DMS79 (cell line): ENCODE data around the gene NRARP.

ENCODE experiments used
- DNase-seq: peaks from one replicate; lab custom pipeline; 2025; lab: John Stamatoyannopoulos, UW

NRARP gene

DNA sequence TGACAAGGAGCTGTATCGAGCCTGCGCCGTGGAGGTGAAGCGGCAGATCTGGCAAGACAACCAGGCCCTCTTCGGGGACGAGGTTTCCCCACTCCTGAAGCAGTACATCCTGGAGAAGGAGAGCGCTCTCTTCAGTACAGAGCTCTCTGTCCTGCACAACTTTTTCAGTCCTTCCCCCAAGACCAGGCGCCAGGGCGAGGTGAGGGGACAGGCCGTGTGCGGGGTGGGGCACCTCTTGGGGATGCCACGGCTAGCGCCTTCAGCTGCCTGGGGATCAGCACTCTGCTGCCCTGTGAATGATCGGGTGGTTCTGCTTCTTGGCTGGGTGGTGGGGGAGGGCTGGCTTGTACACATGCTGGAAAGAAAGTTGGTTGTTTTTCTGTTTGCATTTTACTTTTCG, 45.2 kb downstream of the NRARP start:
- DNase-seq, result no peak

DNA sequence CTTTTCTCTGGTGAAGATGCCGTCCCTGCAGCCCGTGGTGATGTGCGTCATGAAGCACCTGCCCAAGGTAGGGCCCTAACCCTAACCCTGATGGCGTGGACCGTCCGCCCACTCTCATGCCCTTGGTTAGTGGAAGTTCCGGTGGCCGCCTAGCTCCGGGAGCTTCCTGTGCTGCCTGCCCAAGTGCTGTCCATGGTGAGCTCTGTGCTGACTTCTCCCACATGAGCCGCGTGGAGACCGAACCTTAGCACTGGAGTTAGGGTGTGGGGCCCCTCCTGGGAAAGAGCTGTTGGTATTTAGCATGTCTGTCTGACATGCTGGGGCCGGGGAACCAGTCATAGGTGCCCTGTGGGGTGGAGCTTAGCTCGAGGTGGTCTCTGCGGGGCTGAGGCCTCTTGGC, 45.7 kb downstream of the NRARP start:
- no peak for DNase-seq

DNA sequence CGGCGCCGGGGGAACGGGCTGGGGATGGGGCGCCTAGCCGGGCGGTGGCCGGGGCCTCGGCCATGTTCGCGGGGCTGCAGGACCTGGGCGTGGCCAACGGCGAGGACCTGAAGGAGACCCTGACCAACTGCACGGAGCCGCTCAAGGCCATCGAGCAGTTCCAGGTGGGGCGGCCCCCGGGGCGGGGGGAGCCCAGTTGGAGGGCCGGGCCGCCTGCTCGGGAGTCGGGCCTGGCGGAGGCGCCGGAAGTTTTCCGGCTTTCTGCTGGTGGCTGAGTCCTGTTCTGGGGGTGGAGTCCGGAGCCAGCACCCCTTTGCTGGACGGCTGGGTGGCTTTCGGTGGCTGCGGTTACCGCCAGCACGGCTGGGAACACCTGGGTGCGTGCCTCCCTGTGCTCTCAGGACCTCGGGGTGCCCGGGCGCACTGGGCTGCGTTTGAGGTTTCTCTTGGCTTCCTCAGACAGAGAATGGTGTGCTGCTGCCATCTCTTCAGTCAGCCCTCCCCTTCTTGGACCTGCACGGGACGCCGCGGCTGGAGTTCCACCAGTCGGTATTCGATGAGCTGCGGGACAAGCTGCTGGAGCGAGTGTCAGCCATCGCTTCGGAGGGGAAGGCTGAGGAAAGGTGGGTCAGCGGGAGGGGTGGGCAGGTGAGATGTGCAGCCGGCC, 46.5 kb downstream of the NRARP start:
- DNase-seq, result peak; percentile 30

DNA sequence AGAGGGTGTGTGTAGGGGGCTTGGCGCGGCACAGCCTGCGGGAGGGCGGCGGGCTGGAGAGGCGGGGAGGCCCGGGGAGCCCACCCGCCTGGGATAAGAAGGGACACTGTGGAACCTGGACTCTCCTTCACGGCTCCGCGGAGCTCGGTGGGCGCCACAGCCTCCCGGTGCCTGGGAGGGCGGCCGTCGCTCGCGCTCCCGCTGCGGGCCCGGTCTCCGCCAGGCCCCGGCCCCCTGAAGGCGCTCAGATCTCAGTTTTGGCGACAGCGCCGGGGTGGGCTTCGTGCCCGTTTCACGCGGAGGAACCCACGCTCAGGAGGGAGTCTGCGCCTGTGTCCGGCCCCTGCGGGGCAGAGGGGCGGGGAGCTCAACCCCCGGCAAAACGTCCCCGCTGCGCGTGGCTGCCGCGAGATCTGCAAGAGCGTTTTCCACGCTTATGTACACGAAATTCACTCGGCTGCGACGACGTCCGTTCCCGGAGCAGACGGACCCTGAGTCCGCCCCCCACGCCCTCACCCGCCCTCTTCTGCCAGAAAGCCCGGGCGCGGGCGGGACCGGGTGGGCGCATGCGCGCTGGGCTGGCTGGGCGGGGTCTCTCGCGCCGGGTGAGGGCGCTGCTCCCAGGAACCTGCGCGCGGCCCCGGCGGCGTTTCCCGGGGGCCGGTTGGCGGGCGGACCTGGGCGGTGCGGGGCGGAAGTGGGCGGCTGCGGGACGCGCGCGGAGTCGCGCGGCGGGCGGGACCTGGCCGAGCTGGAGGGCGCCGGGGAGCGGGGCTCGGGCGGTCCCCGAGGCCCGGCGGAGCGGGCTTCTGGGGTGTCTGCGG, 47.2 kb downstream of the NRARP start, which contains the start of gene NELFB:
TSS of gene NELFB (plus strand) at position 704 of the 824 bp plus-strand sequence.
- peak; percentile 52 for DNase-seq

DNA sequence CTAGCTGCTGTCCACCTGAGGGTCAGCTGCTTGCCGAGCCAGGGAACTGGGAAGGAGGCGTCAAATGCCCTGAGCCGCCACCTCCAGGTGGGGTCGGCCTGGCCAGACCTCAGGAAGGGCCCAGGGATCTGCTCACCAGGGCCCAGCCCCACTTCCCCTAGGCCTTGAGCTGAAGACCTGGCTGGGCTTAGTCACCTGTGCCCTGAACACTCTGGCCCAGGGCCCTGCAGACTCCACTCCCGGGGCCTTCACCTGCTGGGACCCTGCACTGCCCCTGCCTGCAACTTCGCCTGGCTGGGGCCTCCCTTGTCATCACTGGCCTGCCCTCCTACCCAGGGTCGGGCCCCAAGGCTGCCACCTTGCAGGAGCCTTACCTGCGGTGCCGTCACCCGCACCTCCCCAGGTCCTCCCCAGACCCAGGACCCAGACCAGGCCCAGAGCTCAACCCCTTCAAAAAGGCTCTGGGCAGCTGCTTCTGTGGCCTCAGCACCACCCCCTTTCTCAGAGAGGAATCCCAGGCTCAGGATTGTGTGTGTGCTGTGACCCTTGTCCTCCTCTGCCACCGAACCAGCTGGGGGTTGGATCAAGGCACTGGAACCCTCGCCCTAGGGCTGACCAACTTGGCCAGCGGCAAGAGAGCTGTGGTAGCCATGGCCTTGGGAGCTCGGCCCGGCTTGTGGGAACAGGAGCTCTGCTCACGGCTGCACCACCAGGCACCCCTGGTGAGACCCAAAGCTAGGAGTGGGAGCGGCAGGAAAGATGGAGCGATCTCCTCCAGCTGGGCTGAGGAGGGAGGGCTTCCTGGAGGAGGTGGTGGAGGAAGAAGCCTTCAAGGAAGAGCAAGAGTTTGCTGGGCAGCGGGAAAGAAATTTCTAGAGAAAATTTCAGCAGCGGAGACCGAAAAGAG, 48.1 kb downstream of the NRARP start:
- no peak for DNase-seq

DNA sequence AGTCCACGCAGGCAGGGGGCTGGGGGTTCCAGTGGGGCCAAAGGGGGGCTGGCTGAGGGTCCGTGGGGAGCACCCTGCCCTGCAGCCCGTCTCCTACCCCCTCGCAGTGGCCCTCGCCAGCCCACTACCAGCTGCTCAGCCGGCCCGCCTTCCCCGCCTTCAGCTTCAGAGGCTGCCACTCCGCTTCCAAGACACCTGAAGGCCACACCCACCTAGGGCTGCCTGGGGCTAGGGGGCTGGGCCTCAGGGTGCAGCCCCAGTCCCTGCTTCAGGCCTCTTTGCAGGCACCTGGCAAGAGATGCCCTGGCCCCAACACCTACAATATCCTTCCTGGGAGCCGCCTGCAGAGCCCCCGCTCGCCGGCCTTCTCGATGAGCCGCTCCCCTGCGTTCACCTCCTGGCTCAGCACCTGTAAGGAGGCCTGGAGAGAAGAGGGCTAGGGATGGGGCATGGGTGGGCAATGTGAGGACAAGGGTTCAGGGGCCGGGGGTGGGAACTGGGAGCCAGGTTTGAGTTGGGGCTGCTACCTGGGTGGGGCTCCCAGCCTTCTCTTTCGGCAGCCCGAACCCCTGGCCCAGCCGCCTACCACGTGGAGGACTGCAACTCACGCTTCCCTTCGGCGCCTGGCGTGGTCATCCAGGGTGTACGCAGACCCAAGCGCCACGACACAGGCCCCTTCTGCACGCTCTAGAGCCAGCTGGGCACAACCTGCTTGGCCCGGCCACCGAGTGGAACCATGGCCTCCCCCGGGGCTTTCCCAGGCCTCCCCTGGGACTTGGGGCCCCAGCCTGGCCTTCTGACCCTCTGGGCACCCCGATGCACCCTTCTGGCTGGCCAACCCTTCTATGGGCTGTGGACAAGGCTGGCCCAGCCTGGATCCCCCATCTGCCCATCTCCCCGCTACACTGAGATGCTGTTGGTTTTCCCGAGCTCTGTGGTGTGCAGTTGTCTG, 49.2 kb downstream of the NRARP start:
- no peak for DNase-seq

DNA sequence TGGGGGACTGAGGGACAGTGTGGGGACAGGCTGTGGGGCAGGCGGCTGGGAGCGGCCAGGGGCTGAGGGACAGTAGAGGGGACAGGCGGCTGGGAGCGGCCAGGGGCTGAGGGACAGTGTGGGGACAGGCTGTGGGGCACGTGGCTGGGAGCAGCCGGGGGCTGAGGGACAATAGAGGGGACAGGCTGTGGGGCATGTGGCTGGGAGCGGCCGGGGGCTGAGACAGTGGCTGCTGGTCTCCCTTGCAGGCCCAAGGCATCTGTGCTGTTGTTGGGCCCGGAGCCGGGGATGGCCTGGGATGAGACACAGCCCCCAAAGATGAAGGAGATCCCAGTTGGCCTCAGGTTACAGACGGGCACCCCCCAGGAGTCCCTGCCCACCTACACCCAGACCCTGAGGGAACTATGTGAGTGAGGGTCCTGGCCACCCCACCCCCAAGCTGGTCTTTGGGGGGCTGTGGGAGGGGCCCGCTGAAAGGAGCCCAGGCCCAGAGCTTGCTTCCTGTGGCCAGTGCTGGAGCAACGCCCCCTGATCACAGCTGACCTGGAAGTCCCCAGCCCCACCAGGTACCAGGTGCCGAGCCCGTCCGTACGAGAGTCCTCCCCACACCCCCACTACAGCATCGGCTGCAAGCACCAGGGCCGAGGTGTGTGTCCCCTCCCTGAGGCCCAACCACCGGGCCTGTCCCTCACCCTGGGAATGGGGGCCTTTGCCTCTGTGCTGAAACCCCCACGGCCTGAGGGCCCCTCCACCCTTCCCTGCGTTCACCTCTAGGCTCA, 50.4 kb downstream of the NRARP start:
- DNase-seq, result no peak

DNA sequence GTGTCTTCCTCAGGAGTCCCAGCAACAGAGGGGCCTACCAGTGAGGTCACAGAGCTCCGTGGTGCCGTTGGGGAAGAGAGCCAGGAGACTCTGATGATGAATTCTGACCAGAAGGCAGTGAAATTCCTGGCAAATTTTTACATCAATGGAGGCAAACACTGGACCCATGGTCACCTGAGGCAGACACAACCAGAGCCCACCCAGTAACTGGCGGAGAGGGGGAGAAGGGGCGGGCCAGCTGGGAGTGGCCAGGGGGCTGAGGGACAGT, 50.9 kb downstream of the NRARP start, which contains the start of gene STPG3:
TSS of gene STPG3 (plus strand) at position 93 of the 268 bp plus-strand sequence. CDS start at position 94, 1 bp downstream.
- DNase-seq, result no peak

DNA sequence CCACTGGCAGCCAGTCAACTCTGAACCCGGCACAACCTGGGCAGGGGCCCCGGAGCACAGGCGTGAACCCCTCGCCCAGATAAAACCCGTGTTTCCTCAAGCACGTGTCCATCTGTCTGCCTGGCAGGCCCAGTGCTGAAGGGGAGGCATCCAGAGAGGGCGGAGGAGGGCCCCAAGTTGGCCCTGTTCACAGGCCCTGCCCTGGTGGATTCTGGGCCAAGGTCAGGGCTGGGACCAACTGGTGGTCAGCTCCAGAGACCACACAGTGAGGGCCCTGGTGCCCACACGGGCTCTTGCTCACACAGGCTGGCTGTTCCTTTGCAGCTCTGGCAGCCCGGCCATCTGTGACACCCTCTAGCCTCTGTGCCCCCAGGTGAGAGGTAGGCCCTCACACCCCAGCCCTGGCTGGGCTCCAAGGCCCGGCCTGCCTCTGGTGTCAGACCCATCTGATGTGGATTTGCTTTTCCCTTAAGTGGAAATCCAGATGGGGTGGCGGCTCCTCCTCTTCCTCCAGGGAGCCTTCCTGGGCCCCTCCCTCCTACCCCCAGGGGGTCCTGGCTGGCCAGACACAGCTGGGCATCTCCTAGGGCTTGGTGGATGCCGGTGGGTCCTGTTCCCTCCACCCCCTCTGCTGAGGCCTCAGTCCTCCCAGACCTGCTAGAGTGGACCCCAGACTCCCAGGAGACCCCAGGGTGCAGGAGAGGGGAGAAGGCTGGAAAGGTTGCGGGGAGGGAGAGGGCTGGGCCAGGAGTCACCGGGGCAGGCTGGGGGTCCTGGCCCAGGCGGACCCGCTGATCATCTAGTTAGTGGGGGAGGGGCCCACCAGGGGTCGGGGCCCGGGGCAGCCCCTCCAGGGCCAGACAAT, 51.5 kb downstream of the NRARP start:
- no peak for DNase-seq
